HCT116 (cell line): ENCODE data around the gene TBXAS1. TPM values are rescaled to one million over a fixed set of nuclear protein-coding genes. Genes with fewer than 3 reads are reported as not detected.

Experiments
- ATAC-seq: fragments of 200-7000 bp; cut with Tn5 transposase; 2 replicates; pipeline ENCODE4 v1.9.1; 2020; ENCODE audit warnings: mild to moderate bottlenecking, moderate library complexity
- BruUV-seq: library from RNA; stranded (reverse); fragments of 400-500 nt; replicated peaks from 2 replicates; lab custom pipeline; 2021; lab: Mats Ljungman, UMichigan
- CTCF ChIA-PET: fragments of 300-600 bp; sonication (Branson Sonifier 250); formaldehyde crosslinking; loops from one replicate; lab custom pipeline; 2021; ENCODE audit warnings: antibody characterized with exemption; lab: Charles Lee
- POLR2A ChIA-PET: fragments of 300-600, 350-600 bp; sonication (Branson Sonifier 250); formaldehyde crosslinking; loops from one replicate; lab custom pipeline; 2021; ENCODE audit warnings: antibody characterized with exemption; lab: Charles Lee
- RAD21 ChIA-PET, 2 experiments: fragments of 300-600 bp; sonication (Branson Sonifier 250); formaldehyde crosslinking; loops; one replicate each; lab custom pipeline; 2023; ENCODE audit warnings: low total read pairs in 2 of 2; ENCODE audit not compliant: uncharacterized antibody in 2 of 2, unreplicated experiment in 2 of 2, low non-redundant PET in 1 of 2; lab: Charles Lee
- DNase-seq: peaks from one replicate; pipeline ENCODE4 v3.0.0-alpha.2; 2010; ENCODE audit warnings: low read depth, low spot score
- H2AFZ ChIP-seq: fragments of 200-600 bp; shearing (Covaris generic), sonication (generic); 2 replicates; pipeline ENCODE4 v1.6.1; 2017; ENCODE audit warnings: low read depth, mixed run types, mixed read lengths, antibody characterized with exemption, low read length; ENCODE audit not compliant: poor library complexity, severe bottlenecking
- H3K27ac ChIP-seq: 2 replicates; pipeline ENCODE4 v1.5.1; 2012; ENCODE audit warnings: low read depth, low read length
- H3K27me3 ChIP-seq: fragments of 200-600 bp; sonication (generic); 2 replicates; pipeline ENCODE4 v1.6.1; 2016; ENCODE audit warnings: mixed run types, low read length, mixed read lengths; ENCODE audit not compliant: insufficient read depth
- H3K36me3 ChIP-seq, 2 experiments: fragments of 200-500 bp in 1 of 2; fragments of 200-600 bp in 1 of 2; sonication (Bioruptor generic) in 1 of 2; sonication (generic) in 1 of 2; 2 replicates each; pipeline versions ENCODE4 v1.5.1 to v1.6.1; 2014 to 2016; ENCODE audit warnings: low read length in 2 of 2, inconsistent platforms in 1 of 2, mixed read lengths in 1 of 2, mixed run types in 1 of 2; ENCODE audit not compliant: insufficient read depth in 2 of 2, control insufficient read depth in 1 of 2
- H3K4me1 ChIP-seq, 2 experiments: fragments of 200-600 bp in 1 of 2; sonication (generic) in 1 of 2; 2 replicates each; pipeline versions ENCODE4 v1.5.1 to v1.6.1; 2012 to 2017; ENCODE audit warnings: low read length in 2 of 2, inconsistent platforms in 1 of 2, mild to moderate bottlenecking in 1 of 2, mixed read lengths in 1 of 2, mixed run types in 1 of 2, moderate library complexity in 1 of 2; ENCODE audit not compliant: insufficient read depth in 2 of 2, control insufficient read depth in 1 of 2
- H3K4me2 ChIP-seq: fragments of 200-600 bp; sonication (generic); 2 replicates; pipeline ENCODE4 v1.6.1; 2017; ENCODE audit warnings: mixed run types, low read length, mixed read lengths
- H3K4me3 ChIP-seq, 2 experiments: fragments of 200-600 bp in 1 of 2; sonication (generic) in 1 of 2; replicated peaks in 1 of 2; 2 replicates each; pipeline ENCODE4 v1.5.1; 2011 to 2016; ENCODE audit warnings: low read length in 2 of 2, control low read depth in 1 of 2, low read depth in 1 of 2, mild to moderate bottlenecking in 1 of 2, mixed read lengths in 1 of 2, mixed run types in 1 of 2
- H3K79me2 ChIP-seq: fragments of 200-600 bp; sonication (generic); 2 replicates; pipeline ENCODE4 v1.6.1; 2017; ENCODE audit warnings: mild to moderate bottlenecking, mixed run types, low read length, moderate library complexity, mixed read lengths; ENCODE audit not compliant: insufficient read depth
- H3K9ac ChIP-seq: fragments of 200-600 bp; sonication (generic); 2 replicates; pipeline ENCODE4 v1.6.1; 2016; ENCODE audit warnings: low read length, mixed read lengths
- H3K9me2 ChIP-seq: fragments of 200-600 bp; sonication (generic), shearing (Covaris generic); 2 replicates; pipeline ENCODE4 v1.6.1; 2017; ENCODE audit warnings: mixed run types, mild to moderate bottlenecking, moderate library complexity; ENCODE audit not compliant: insufficient read depth
- H3K9me3 ChIP-seq, 2 experiments: fragments of 200-500 bp in 1 of 2; fragments of 200-600 bp in 1 of 2; sonication (Bioruptor generic) in 1 of 2; sonication (generic) in 1 of 2; 2 replicates each; pipeline ENCODE4 v1.6.1; 2014 to 2017; ENCODE audit warnings: low read length in 2 of 2, mixed read lengths in 2 of 2, inconsistent platforms in 1 of 2, low read depth in 1 of 2, mild to moderate bottlenecking in 1 of 2, mixed run types in 1 of 2, moderate library complexity in 1 of 2; ENCODE audit not compliant: control insufficient read depth in 1 of 2, insufficient read depth in 1 of 2
- H4K20me1 ChIP-seq: fragments of 200-600 bp; sonication (generic), shearing (Covaris generic); 2 replicates; pipeline ENCODE4 v1.6.1; 2017; ENCODE audit warnings: mixed run types, mild to moderate bottlenecking, moderate library complexity; ENCODE audit not compliant: insufficient read depth
- CBX3 ChIP-seq: IDR thresholded peaks from 2 replicates; pipeline ENCODE4 v1.6.1; 2012; ENCODE audit warnings: low read depth
- CEBPB ChIP-seq: IDR thresholded peaks from 2 replicates; pipeline ENCODE4 v1.6.1; 2012; ENCODE audit warnings: low read depth
- CTCF ChIP-seq, 3 experiments: fragments of 200-600 bp in 1 of 3; sonication (generic) in 1 of 3; IDR thresholded peaks in 2 of 3; conservative IDR thresholded peaks in 1 of 3; 2 replicates each; pipeline ENCODE4 v1.5.1; 2012 to 2017; ENCODE audit warnings: low read depth in 2 of 3, low read length in 2 of 3, antibody characterized with exemption in 1 of 3, borderline replicate concordance in 1 of 3, control low read depth in 1 of 3, mild to moderate bottlenecking in 1 of 3, mixed read lengths in 1 of 3, mixed run types in 1 of 3, moderate library complexity in 1 of 3; ENCODE audit not compliant: insufficient read depth in 1 of 3
- EGR1 ChIP-seq: IDR thresholded peaks from 2 replicates; pipeline ENCODE4 v1.6.1; 2012; ENCODE audit warnings: low read depth
- ELF1 ChIP-seq: IDR thresholded peaks from 2 replicates; pipeline ENCODE4 v1.6.1; 2012; ENCODE audit warnings: low read depth, borderline replicate concordance
- EZH2 ChIP-seq: fragments of 200-600 bp; sonication (generic); IDR thresholded peaks from 2 replicates; pipeline ENCODE4 v1.6.1; 2017; ENCODE audit warnings: antibody characterized with exemption, mixed run types
- EZH2phosphoT487 ChIP-seq: fragments of 200-600 bp; IDR thresholded peaks from 2 replicates; pipeline ENCODE4 v1.6.1; 2018; ENCODE audit warnings: antibody characterized with exemption, borderline replicate concordance
- FOSL1 ChIP-seq: IDR thresholded peaks from 2 replicates; pipeline ENCODE4 v1.6.1; 2012; ENCODE audit warnings: low read depth
- JUND ChIP-seq: IDR thresholded peaks from 2 replicates; pipeline ENCODE4 v1.6.1; 2012
- POLR2A ChIP-seq: IDR thresholded peaks from 2 replicates; pipeline ENCODE4 v1.7.0; 2011; ENCODE audit warnings: borderline replicate concordance; ENCODE audit not compliant: insufficient read depth, insufficient read length; ENCODE audit errors: extremely low read depth
- POLR2AphosphoS5 ChIP-seq: IDR thresholded peaks from 2 replicates; pipeline ENCODE4 v1.6.1; 2011; ENCODE audit warnings: mild to moderate bottlenecking, low read depth, low read length, moderate library complexity
- RAD21 ChIP-seq: IDR thresholded peaks from 2 replicates; pipeline ENCODE4 v1.6.1; 2012; ENCODE audit warnings: low read depth, mild to moderate bottlenecking
- SIN3A ChIP-seq: IDR thresholded peaks from 2 replicates; pipeline ENCODE4 v1.6.1; 2012; ENCODE audit warnings: low read depth
- SP1 ChIP-seq: IDR thresholded peaks from 2 replicates; pipeline ENCODE4 v1.6.1; 2012; ENCODE audit warnings: low read depth
- SRF ChIP-seq: IDR thresholded peaks from 2 replicates; pipeline ENCODE4 v1.6.1; 2012; ENCODE audit warnings: low read depth
- YY1 ChIP-seq: IDR thresholded peaks from 2 replicates; pipeline ENCODE4 v1.6.1; 2011; ENCODE audit warnings: low read length, low read depth, moderate library complexity, mild to moderate bottlenecking; ENCODE audit not compliant: insufficient replicate concordance; ENCODE audit errors: extremely low read depth
- ZFX ChIP-seq: fragments of 450-650 bp; IDR thresholded peaks from 2 replicates; pipeline ENCODE4 v1.6.1; 2017
- intact Hi-C: fragments of 100-400 bp; cut with micrococcal nuclease; formaldehyde crosslinking; loops from 2 replicates; pipeline ENCODE4 v1.10.0; 2022
- total RNA-seq: library from RNA; stranded (reverse); gene quantifications from one replicate; pipeline ENCODE4 v1.2.1, GENCODE V29; 2021; ENCODE audit not compliant: unreplicated experiment
- TF ChIP-seq, protein P1 (sequence below): IDR thresholded peaks from 2 replicates; pipeline ENCODE4 v1.6.1; 2011; ENCODE audit warnings: mild to moderate bottlenecking, low read length, moderate library complexity; ENCODE audit not compliant: insufficient replicate concordance; ENCODE audit errors: extremely low read depth
- TF ChIP-seq, protein P2 (sequence below): IDR thresholded peaks from 2 replicates; pipeline ENCODE4 v1.6.1; 2012; ENCODE audit warnings: low read depth
- TF ChIP-seq, protein P3 (sequence below): IDR thresholded peaks from 2 replicates; pipeline ENCODE4 v1.6.1; 2012

Gene TBXAS1
- total RNA-seq, 1 experiment from 2014 or later = 1.4 TPM

GRCh38 chr7:139876622-139877283, 47.7 kb downstream of the TBXAS1 start:
- CTCF ChIA-PET = no interaction called here
- intact Hi-C loops = no loop called here
- no peak overlapping the region for H3K27ac ChIP-seq
- no peak for TF ChIP-seq EZH2
- no peak for TF ChIP-seq POLR2AphosphoS5
- TF ChIP-seq, protein P1, sequence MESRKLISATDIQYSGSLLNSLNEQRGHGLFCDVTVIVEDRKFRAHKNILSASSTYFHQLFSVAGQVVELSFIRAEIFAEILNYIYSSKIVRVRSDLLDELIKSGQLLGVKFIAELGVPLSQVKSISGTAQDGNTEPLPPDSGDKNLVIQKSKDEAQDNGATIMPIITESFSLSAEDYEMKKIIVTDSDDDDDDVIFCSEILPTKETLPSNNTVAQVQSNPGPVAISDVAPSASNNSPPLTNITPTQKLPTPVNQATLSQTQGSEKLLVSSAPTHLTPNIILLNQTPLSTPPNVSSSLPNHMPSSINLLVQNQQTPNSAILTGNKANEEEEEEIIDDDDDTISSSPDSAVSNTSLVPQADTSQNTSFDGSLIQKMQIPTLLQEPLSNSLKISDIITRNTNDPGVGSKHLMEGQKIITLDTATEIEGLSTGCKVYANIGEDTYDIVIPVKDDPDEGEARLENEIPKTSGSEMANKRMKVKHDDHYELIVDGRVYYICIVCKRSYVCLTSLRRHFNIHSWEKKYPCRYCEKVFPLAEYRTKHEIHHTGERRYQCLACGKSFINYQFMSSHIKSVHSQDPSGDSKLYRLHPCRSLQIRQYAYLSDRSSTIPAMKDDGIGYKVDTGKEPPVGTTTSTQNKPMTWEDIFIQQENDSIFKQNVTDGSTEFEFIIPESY = no peak
- TF ChIP-seq, protein P2, sequence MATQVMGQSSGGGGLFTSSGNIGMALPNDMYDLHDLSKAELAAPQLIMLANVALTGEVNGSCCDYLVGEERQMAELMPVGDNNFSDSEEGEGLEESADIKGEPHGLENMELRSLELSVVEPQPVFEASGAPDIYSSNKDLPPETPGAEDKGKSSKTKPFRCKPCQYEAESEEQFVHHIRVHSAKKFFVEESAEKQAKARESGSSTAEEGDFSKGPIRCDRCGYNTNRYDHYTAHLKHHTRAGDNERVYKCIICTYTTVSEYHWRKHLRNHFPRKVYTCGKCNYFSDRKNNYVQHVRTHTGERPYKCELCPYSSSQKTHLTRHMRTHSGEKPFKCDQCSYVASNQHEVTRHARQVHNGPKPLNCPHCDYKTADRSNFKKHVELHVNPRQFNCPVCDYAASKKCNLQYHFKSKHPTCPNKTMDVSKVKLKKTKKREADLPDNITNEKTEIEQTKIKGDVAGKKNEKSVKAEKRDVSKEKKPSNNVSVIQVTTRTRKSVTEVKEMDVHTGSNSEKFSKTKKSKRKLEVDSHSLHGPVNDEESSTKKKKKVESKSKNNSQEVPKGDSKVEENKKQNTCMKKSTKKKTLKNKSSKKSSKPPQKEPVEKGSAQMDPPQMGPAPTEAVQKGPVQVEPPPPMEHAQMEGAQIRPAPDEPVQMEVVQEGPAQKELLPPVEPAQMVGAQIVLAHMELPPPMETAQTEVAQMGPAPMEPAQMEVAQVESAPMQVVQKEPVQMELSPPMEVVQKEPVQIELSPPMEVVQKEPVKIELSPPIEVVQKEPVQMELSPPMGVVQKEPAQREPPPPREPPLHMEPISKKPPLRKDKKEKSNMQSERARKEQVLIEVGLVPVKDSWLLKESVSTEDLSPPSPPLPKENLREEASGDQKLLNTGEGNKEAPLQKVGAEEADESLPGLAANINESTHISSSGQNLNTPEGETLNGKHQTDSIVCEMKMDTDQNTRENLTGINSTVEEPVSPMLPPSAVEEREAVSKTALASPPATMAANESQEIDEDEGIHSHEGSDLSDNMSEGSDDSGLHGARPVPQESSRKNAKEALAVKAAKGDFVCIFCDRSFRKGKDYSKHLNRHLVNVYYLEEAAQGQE = no peak
- no peak for TF ChIP-seq CTCF (IDR thresholded peaks at IDR 0.05 in 2 of 3, conservative IDR thresholded peaks at IDR 0.05 in 1 of 3; ENCODE audit: borderline replicate concordance in 1 of 3, insufficient read depth in 1 of 3, low read depth in 2 of 3, low read length in 2 of 3)
- TF ChIP-seq EGR1 = no peak
- TF ChIP-seq, protein P3, sequence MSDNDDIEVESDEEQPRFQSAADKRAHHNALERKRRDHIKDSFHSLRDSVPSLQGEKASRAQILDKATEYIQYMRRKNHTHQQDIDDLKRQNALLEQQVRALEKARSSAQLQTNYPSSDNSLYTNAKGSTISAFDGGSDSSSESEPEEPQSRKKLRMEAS = no peak
- no peak for TF ChIP-seq SP1
- TF ChIP-seq CEBPB = no peak
- TF ChIP-seq ELF1 = no peak
- TF ChIP-seq EZH2phosphoT487 = no peak
- no peak for TF ChIP-seq JUND
- TF ChIP-seq RAD21 = no peak
- no peak for TF ChIP-seq FOSL1
- no peak for TF ChIP-seq YY1
- TF ChIP-seq SIN3A = no peak
- no peak for TF ChIP-seq POLR2A
- TF ChIP-seq SRF = no peak
- no peak for TF ChIP-seq ZFX
- no peak for TF ChIP-seq CBX3
- TF ChIP-seq, all 23 proteins: peak for 0
- Histone ChIP-seq H3K4me1 (no peaks in the 10 kb centered on the region), H2AFZ (no peak overlapping the region), H3K9ac (no peak overlapping the region), H3K9me2 (no peaks in the 10 kb centered on the region), H3K4me2 (no peak overlapping the region), H3K36me3 (no peaks in the 10 kb centered on the region), H3K79me2 (no peaks in the 10 kb centered on the region), H3K4me3 (no peak overlapping the region), H4K20me1 (no peaks in the 10 kb centered on the region), H3K27me3 (no peaks in the 10 kb centered on the region), H3K9me3 (no peaks in the 10 kb centered on the region)
- ChIA-PET POLR2A (no interaction called here), RAD21 (no interaction called here)
- DNase-seq (no peak), ATAC-seq (no peak)
- BruUV-seq = no TSS peak
